MM.1S (cell line): ENCODE results near the gene PIK3R2.

ENCODE experiments used
- EZH2 ChIP-seq: fragments of 300-600 bp; sonication (generic); optimal IDR thresholded peaks from 2 replicates; pipeline ENCODE3; 2017; ENCODE audit warnings: low read depth, mild to moderate bottlenecking, antibody characterized with exemption, low read length, mixed read lengths
- EZH2phosphoT487 ChIP-seq: fragments of 300-600 bp; sonication (generic); IDR thresholded peaks from 2 replicates; pipeline ENCODE4 v1.6.1; 2018; ENCODE audit warnings: antibody characterized with exemption, low read length
- TF ChIP-seq, protein P1 (sequence below): fragments of 300-600 bp; sonication (generic); IDR thresholded peaks from 2 replicates; pipeline ENCODE4 v1.5.1; 2016; ENCODE audit warnings: antibody characterized with exemption, low read length, mixed read lengths

- TF ChIP-seq EZH2 (no peak), EZH2phosphoT487 (no peak)
- TF ChIP-seq, protein P1, sequence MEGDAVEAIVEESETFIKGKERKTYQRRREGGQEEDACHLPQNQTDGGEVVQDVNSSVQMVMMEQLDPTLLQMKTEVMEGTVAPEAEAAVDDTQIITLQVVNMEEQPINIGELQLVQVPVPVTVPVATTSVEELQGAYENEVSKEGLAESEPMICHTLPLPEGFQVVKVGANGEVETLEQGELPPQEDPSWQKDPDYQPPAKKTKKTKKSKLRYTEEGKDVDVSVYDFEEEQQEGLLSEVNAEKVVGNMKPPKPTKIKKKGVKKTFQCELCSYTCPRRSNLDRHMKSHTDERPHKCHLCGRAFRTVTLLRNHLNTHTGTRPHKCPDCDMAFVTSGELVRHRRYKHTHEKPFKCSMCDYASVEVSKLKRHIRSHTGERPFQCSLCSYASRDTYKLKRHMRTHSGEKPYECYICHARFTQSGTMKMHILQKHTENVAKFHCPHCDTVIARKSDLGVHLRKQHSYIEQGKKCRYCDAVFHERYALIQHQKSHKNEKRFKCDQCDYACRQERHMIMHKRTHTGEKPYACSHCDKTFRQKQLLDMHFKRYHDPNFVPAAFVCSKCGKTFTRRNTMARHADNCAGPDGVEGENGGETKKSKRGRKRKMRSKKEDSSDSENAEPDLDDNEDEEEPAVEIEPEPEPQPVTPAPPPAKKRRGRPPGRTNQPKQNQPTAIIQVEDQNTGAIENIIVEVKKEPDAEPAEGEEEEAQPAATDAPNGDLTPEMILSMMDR: no peak
Observed at GRCh38 chr19:18179957-18180356, 27.0 kb downstream of the PIK3R2 start.
